Mucosa of stomach (tissue), 1 donor: ENCODE measurements around the gene KYAT1.

Source experiments
- H3K27me3 ChIP-seq: one replicate; pipeline ENCODE4 v1.7.0; 2013; ENCODE audit warnings: mild to moderate bottlenecking, low read length; ENCODE audit not compliant: control insufficient read depth, insufficient read depth
- H3K36me3 ChIP-seq: one replicate; pipeline ENCODE4 v1.7.0; 2013; ENCODE audit warnings: low read length; ENCODE audit not compliant: control insufficient read depth, insufficient read depth
- H3K4me1 ChIP-seq: one replicate; pipeline ENCODE4 v1.7.0; 2013; ENCODE audit warnings: mild to moderate bottlenecking, low read length; ENCODE audit not compliant: control insufficient read depth, insufficient read depth
- H3K4me3 ChIP-seq: one replicate; pipeline ENCODE4 v1.7.0; 2013; ENCODE audit warnings: low read length
- H3K9ac ChIP-seq: one replicate; pipeline ENCODE4 v1.7.0; 2013; ENCODE audit warnings: mild to moderate bottlenecking, low read length, moderate library complexity
- H3K9me3 ChIP-seq: one replicate; pipeline ENCODE4 v1.7.0; 2013; ENCODE audit warnings: mild to moderate bottlenecking, low read length, moderate library complexity; ENCODE audit not compliant: control insufficient read depth
- donor health status: Pancreatic carcinoma.

Gene KYAT1

GRCh38 chr9:128903871-128904620 is 22.3 kb upstream of the KYAT1 start:
- H3K9me3 ChIP-seq, result no peaks in the 10 kb centered on the region
- no peak overlapping the region for H3K9ac ChIP-seq
- H3K36me3 ChIP-seq, result peaks cover 12% of the 10 kb centered on the region
- H3K27me3 ChIP-seq, result no peaks in the 10 kb centered on the region
- peaks cover 37% of the 10 kb centered on the region for H3K4me1 ChIP-seq
- H3K4me3 ChIP-seq, result no peak overlapping the region

- Histone ChIP-seq H3K4me3 (no peak overlapping the region), H3K9ac (no peak overlapping the region), H3K9me3 (no peaks in the 10 kb centered on the region), H3K36me3 (peaks cover 10% of the 10 kb centered on the region), H3K4me1 (peaks cover 47% of the 10 kb centered on the region), H3K27me3 (no peaks in the 10 kb centered on the region)
Observed at GRCh38 chr9:128903079-128903461, 21.3 kb upstream of the KYAT1 start.

DNA sequence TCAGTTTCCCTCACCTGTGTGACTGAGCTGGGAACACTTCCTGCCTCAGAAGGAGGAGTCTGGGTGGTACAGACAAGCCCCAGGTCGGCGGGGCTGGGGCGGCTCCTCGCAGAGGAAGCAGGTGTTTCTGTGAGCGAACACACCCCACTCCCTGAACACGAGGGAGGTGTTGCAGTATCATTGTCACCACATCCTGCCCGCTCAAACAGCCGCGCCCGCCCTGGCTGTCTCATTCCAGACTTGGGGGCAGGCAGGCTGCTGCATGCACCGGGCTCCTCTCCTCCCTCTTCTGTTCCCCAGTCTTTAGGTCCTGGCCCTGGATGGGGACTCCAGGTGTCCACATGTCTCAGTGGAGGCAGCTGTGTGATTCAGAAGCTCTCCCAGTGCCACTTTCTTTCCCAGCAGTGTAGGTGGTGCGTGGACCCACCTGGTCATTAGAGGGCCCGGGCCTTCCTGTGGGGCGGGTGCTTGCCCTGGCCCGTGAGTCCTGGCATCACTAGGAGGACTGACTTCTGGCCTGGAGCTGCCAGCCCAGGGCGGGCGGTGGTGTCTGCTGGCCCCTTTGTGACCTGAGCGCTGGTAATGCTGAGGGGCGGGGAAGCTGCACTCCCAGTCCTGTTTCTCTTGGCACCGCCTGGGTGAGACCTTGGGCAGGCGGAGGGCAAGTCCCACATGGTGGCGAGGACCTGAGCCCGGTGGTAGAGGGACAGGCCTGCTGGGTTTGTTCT is 20.8 kb upstream of the KYAT1 start:
- Histone ChIP-seq H3K9me3 (no peaks in the 10 kb centered on the region), H3K4me1 (peaks cover 52% of the 10 kb centered on the region)

GRCh38 chr9:128901822-128902221 is 20.1 kb upstream of the KYAT1 start:
- Histone ChIP-seq H3K9me3 (no peaks in the 10 kb centered on the region), H3K4me1 (peaks cover 52% of the 10 kb centered on the region), H3K4me3 (no peak overlapping the region), H3K9ac (peak overlapping the region; percentile 36), H3K36me3 (peaks cover 10% of the 10 kb centered on the region), H3K27me3 (no peaks in the 10 kb centered on the region)

More for the DNA sequence above, 20.8 kb upstream of the KYAT1 start:
- no peaks in the 10 kb centered on the region for H3K27me3 ChIP-seq
- H3K9ac ChIP-seq, result peak overlapping the region; percentile 36
- no peak overlapping the region for H3K4me3 ChIP-seq
- peaks cover 10% of the 10 kb centered on the region for H3K36me3 ChIP-seq

DNA sequence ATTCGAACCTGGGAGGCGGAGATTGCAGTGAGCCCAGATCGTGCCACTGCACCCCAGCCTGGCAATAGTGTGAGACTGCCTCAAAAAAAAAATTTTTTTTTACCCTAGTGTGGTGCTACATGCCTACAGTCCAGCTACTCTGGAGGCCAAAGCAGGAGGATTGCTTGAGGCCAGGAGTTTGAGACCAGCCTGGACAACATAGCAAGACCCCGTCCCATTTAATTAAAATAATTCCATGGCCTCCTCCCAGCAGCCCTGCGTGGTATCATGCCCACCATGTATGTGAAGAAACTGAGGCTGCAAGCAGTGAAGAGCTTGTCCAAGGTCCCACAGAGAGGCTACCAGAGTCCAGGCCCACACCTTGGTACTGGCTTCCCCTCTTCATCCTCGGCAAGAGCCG is 19.6 kb upstream of the KYAT1 start:
- Histone ChIP-seq H3K36me3 (peaks cover 6% of the 10 kb centered on the region), H3K27me3 (no peaks in the 10 kb centered on the region), H3K9ac (peak overlapping the region; percentile 36), H3K9me3 (no peaks in the 10 kb centered on the region), H3K4me3 (no peak overlapping the region), H3K4me1 (peaks cover 52% of the 10 kb centered on the region)

DNA sequence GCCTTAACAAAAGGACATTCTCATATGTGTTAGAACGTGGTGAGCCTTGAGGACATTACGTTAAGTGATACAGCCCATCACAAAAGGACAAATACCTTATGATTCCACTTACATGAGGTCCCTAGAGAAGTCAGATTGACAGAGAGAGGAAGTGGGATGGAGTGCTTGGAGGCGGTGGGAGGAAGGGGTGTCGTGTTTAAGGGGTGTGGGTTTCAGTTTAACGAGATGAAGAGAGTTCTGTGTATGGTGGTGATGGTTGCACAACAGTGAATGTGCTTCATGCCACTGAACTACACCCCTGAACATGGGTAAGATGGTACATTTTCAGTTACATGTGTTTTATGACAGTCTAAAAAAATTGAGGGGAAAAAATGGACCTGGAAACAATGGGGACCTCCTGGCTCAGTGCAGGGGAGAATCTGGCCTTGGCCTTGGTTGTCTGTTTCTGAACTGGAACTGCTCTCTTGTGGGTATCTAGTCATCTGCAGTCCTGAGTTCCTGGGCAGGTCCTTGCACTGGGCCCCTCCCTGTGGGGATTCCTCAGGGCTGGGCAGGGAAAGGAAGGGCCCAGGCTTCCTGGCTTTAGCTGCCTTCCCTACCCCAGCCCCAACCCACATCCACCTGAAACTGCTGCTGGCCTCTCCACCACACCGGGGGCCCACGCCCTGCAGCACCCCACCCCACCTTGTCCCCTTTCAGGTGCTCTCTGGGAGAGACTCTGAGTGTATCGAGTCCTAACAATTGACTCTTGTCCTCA is 18.0 kb upstream of the KYAT1 start:
- H3K36me3 ChIP-seq, result peaks cover 6% of the 10 kb centered on the region
- H3K4me3 ChIP-seq, result no peak overlapping the region
- no peaks in the 10 kb centered on the region for H3K27me3 ChIP-seq
- no peaks in the 10 kb centered on the region for H3K9me3 ChIP-seq
- H3K9ac ChIP-seq, result peak overlapping the region; percentile 5
- peaks cover 52% of the 10 kb centered on the region for H3K4me1 ChIP-seq

DNA sequence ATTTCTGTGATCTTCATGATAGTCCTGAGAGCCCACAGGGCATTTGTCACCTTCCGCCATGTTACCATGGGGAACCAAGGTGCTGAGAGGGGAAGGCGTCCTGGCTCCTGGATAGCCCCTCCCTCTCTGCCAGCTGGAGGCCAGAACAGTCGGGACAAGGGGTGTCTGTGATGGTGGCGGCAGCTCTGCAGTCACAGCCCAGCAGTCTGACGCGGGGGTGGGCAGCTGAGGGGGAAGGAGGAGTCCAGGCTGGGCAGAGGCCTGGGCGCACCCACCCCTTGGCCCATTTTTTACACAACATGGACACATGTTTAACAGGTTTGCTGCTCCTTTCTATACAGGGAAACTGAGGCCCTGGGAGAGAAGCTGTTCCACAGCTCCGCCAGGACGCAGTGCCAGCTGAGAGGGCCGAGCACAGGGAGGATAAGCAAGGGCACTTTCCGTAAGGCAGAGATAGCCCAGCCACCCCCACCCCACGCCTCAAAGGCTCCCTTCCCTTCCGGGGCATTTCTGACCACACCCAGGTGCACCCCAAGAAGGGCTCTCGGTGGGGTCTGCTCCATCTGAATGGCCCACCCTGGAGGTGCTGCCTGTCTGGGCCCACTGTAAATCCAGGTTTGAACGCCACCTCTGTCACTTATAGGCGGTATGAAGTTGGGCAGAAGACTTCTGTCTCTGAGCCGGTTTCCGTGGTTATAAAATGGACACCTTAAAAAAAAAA is 17.3 kb upstream of the KYAT1 start:
- H3K9me3 ChIP-seq, result no peaks in the 10 kb centered on the region
- H3K36me3 ChIP-seq, result peaks cover 6% of the 10 kb centered on the region
- peaks cover 52% of the 10 kb centered on the region for H3K4me1 ChIP-seq
- H3K27me3 ChIP-seq, result no peaks in the 10 kb centered on the region
- H3K4me3 ChIP-seq, result no peak overlapping the region
- peak overlapping the region; percentile 5 for H3K9ac ChIP-seq

DNA sequence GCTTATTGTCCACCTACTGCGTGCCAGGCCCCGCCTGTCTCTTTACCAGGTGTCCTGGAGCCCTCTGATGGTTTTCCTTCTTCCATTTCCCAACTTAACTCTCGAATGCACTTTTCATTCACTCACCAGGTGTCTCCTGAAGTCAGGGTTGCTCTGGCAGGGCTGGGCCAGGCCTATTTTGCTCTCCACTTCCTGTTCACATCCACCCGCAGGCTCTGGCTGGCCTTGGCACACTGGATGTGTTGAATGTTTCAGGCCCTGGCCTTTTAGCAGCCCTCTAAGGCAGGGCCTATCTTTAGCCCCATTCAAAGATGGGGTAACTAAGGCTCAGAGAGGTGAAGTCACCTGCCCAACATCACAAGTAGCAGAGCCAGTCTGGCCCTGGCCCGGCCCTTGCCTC is 16.6 kb upstream of the KYAT1 start:
- peaks cover 6% of the 10 kb centered on the region for H3K36me3 ChIP-seq
- H3K9me3 ChIP-seq, result no peaks in the 10 kb centered on the region
- H3K4me1 ChIP-seq, result peaks cover 57% of the 10 kb centered on the region
- H3K27me3 ChIP-seq, result no peaks in the 10 kb centered on the region
- no peak overlapping the region for H3K4me3 ChIP-seq
- peak overlapping the region; percentile 37 for H3K9ac ChIP-seq

- no peaks in the 10 kb centered on the region for H3K27me3 ChIP-seq
- peaks cover 6% of the 10 kb centered on the region for H3K36me3 ChIP-seq
- peaks cover 56% of the 10 kb centered on the region for H3K4me1 ChIP-seq
- H3K9me3 ChIP-seq, result no peaks in the 10 kb centered on the region
- H3K4me3 ChIP-seq, result no peak overlapping the region
- H3K9ac ChIP-seq, result no peak overlapping the region
Observed at GRCh38 chr9:128895556-128895955, 13.8 kb upstream of the KYAT1 start.

DNA sequence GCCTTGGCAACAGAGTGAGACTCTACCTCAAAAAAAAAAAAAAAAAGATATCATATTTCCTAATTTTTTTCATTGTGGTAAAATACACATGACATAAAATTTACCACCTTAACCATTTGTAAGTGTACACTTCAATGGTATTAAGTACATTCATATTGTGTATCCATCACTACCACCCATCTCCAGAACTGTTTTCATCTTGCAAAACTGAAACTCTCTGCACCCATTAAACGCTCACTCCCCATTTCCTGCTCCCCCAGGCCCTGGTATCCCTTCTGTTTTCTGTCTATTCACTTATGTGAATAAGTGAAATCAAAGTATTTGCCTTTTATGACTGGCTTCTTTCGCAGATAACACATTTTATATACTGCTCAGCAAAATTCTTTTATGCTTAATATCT is 13.0 kb upstream of the KYAT1 start:
- Histone ChIP-seq H3K4me3 (no peak overlapping the region), H3K27me3 (no peaks in the 10 kb centered on the region), H3K9ac (no peak overlapping the region), H3K36me3 (peaks cover 6% of the 10 kb centered on the region), H3K9me3 (no peaks in the 10 kb centered on the region), H3K4me1 (peaks cover 54% of the 10 kb centered on the region)

GRCh38 chr9:128893354-128893753 is 11.6 kb upstream of the KYAT1 start:
- peaks cover under 1% of the 10 kb centered on the region for H3K36me3 ChIP-seq
- peak overlapping the region; percentile 2 for H3K4me3 ChIP-seq
- H3K27me3 ChIP-seq, result no peaks in the 10 kb centered on the region
- H3K9me3 ChIP-seq, result no peaks in the 10 kb centered on the region
- H3K9ac ChIP-seq, result peak overlapping the region; percentile 82
- H3K4me1 ChIP-seq, result peaks cover 44% of the 10 kb centered on the region
